ENCODE data around the gene ATP10A. TPM values are rescaled to one million over a fixed set of nuclear protein-coding genes. Genes with fewer than 3 reads are reported as not detected.

ATP10A gene
- polyA plus RNA-seq, 1 experiment: 3.5 TPM

GRCh38 chr15:25871403-25871802 is 8.3 kb upstream of the ATP10A start:
- no peak overlapping the region for H3K4me3 ChIP-seq (ENCODE audit: low read depth, low read length)
- ChIA-PET POLR2A (no interaction called here), CTCF (interaction anchor here (0.7 kb wide), 1 partner anchor 14 kb away, joined by 3 read pairs; no protein-coding TSS in a partner anchor)
- no peaks in the 10 kb centered on the region for H3K27me3 ChIP-seq (ENCODE audit: control insufficient read depth, insufficient read depth, low read length)
- DNase-seq (ENCODE audit: low read depth, low spot score): no peak
- H3K9me3 ChIP-seq (ENCODE audit: control insufficient read depth, insufficient read depth, low read length): no peaks in the 10 kb centered on the region; the same call in 1 of the 2 replicates
- no peak overlapping the region for H3K27ac ChIP-seq (ENCODE audit: low read depth, low read length)
- no peak for TF ChIP-seq CTCF (IDR thresholded peaks at IDR 0.05; ENCODE audit: low read depth, low read length)

- ChIA-PET CTCF (interaction anchor here (0.7 kb wide), 1 partner anchor 14 kb away, joined by 3 read pairs; no protein-coding TSS in a partner anchor), POLR2A (interaction anchor here (0.5 kb wide), 1 partner anchor 299 kb away, joined by 6 read pairs; no protein-coding TSS in a partner anchor)
- H3K4me3 ChIP-seq (ENCODE audit: low read depth, low read length): no peak overlapping the region
- no peak for DNase-seq (ENCODE audit: low read depth, low spot score)
- no peaks in the 10 kb centered on the region for H3K27me3 ChIP-seq (ENCODE audit: control insufficient read depth, insufficient read depth, low read length)
- no peaks in the 10 kb centered on the region; the same call in 1 of the 2 replicates for H3K9me3 ChIP-seq (ENCODE audit: control insufficient read depth, insufficient read depth, low read length)
- no peak for TF ChIP-seq CTCF (IDR thresholded peaks at IDR 0.05; ENCODE audit: low read depth, low read length)
- no peak overlapping the region for H3K27ac ChIP-seq (ENCODE audit: low read depth, low read length)
Measured at GRCh38 chr15:25870938-25871337, 7.8 kb upstream of the ATP10A start.

GRCh38 chr15:25869701-25870100 is 6.6 kb upstream of the ATP10A start:
- no peak overlapping the region for H3K27ac ChIP-seq (ENCODE audit: low read depth, low read length)
- POLR2A ChIA-PET: no interaction called here
- CTCF ChIA-PET: no interaction called here
- no peak for TF ChIP-seq CTCF (IDR thresholded peaks at IDR 0.05; ENCODE audit: low read depth, low read length)
- H3K4me3 ChIP-seq (ENCODE audit: low read depth, low read length): no peak overlapping the region
- H3K9me3 ChIP-seq (ENCODE audit: control insufficient read depth, insufficient read depth, low read length): no peaks in the 10 kb centered on the region; the same call in 1 of the 2 replicates
- H3K27me3 ChIP-seq (ENCODE audit: control insufficient read depth, insufficient read depth, low read length): no peaks in the 10 kb centered on the region
- no peak for DNase-seq (ENCODE audit: low read depth, low spot score)

- DNase-seq (ENCODE audit: low read depth, low spot score): no peak
- CTCF ChIA-PET: no interaction called here
- Histone ChIP-seq H3K27me3 (ENCODE audit: control insufficient read depth, insufficient read depth, low read length) (no peaks in the 10 kb centered on the region), H3K9me3 (ENCODE audit: control insufficient read depth, insufficient read depth, low read length) (no peaks in the 10 kb centered on the region; the same call in 1 of the 2 replicates), H3K27ac (ENCODE audit: low read depth, low read length) (no peak overlapping the region), H3K4me3 (ENCODE audit: low read depth, low read length) (no peak overlapping the region)
- TF ChIP-seq CTCF (IDR thresholded peaks at IDR 0.05; ENCODE audit: low read depth, low read length): no peak
- POLR2A ChIA-PET: interaction anchor here (0.5 kb wide), 1 partner anchor 427 kb away, joined by 5 read pairs; no protein-coding TSS in a partner anchor
Measured at GRCh38 chr15:25866874-25867273, 3.7 kb upstream of the ATP10A start.

- H3K27me3 ChIP-seq (ENCODE audit: control insufficient read depth, insufficient read depth, low read length): no peaks in the 10 kb centered on the region
- TF ChIP-seq CTCF (IDR thresholded peaks at IDR 0.05; ENCODE audit: low read depth, low read length): no peak
- CTCF ChIA-PET: no interaction called here
- no peak overlapping the region for H3K27ac ChIP-seq (ENCODE audit: low read depth, low read length)
- no peak for DNase-seq (ENCODE audit: low read depth, low spot score)
- POLR2A ChIA-PET: interaction anchor here (0.5 kb wide), 1 partner anchor 427 kb away, joined by 5 read pairs; no protein-coding TSS in a partner anchor
- H3K4me3 ChIP-seq (ENCODE audit: low read depth, low read length): no peak overlapping the region
- no peaks in the 10 kb centered on the region; the same call in 1 of the 2 replicates for H3K9me3 ChIP-seq (ENCODE audit: control insufficient read depth, insufficient read depth, low read length)
Measured at GRCh38 chr15:25866251-25866650, 3.1 kb upstream of the ATP10A start.

Data from AG04450 (cell line).